DOHH2 (cell line): ENCODE results near the gene PRKN.

Source experiments
- H3F3A ChIP-seq: fragments of 200-600 bp; sonication (generic), shearing (Covaris generic); 2 replicates; pipeline ENCODE4 v1.6.0; 2016; ENCODE audit warnings: antibody characterized with exemption, mild to moderate bottlenecking; ENCODE audit not compliant: control insufficient read depth, insufficient read depth
- H3K27ac ChIP-seq: fragments of 200-600 bp; sonication (generic); 2 replicates; pipeline ENCODE4 v1.5.1; 2014; ENCODE audit warnings: low read depth, mild to moderate bottlenecking, low read length, moderate library complexity
- H3K27me3 ChIP-seq: fragments of 200-600 bp; sonication (generic); 2 replicates; pipeline ENCODE4 v1.6.1; 2014; ENCODE audit warnings: mild to moderate bottlenecking, low read length, mixed read lengths; ENCODE audit not compliant: control insufficient read depth
- H3K36me3 ChIP-seq: fragments of 200-600 bp; sonication (generic); 2 replicates; pipeline ENCODE4 v1.6.1; 2014; ENCODE audit warnings: mild to moderate bottlenecking, low read length, moderate library complexity, mixed read lengths; ENCODE audit not compliant: control insufficient read depth
- H3K4me1 ChIP-seq: fragments of 200-600 bp; sonication (generic); 2 replicates; pipeline ENCODE4 v1.6.1; 2014; ENCODE audit warnings: mild to moderate bottlenecking, low read length, mixed read lengths; ENCODE audit not compliant: control insufficient read depth
- H3K4me2 ChIP-seq: fragments of 200-600 bp; sonication (generic); 2 replicates; pipeline ENCODE4 v1.6.0; 2014; ENCODE audit warnings: mild to moderate bottlenecking, low read length, moderate library complexity
- H3K4me3 ChIP-seq: fragments of 200-600 bp; sonication (generic); 2 replicates; pipeline ENCODE4 v1.5.1; 2014; ENCODE audit warnings: mild to moderate bottlenecking, low read length, mixed read lengths
- H3K79me2 ChIP-seq: fragments of 200-600 bp; sonication (generic); 2 replicates; pipeline ENCODE4 v1.6.1; 2014; ENCODE audit warnings: mild to moderate bottlenecking, low read length, mixed read lengths; ENCODE audit not compliant: control insufficient read depth
- H3K9me2 ChIP-seq: fragments of 200-600 bp; sonication (generic); replicated peaks from 2 replicates; pipeline ENCODE4 v1.6.1; 2014; ENCODE audit warnings: mild to moderate bottlenecking, low read length, mixed read lengths; ENCODE audit not compliant: control insufficient read depth
- H3K9me3 ChIP-seq: fragments of 200-600 bp; sonication (generic); 2 replicates; pipeline ENCODE4 v1.6.1; 2014; ENCODE audit warnings: antibody characterized with exemption, low read length, mixed read lengths; ENCODE audit not compliant: control insufficient read depth, insufficient read depth
- H4K20me1 ChIP-seq: fragments of 200-600 bp; sonication (generic); 2 replicates; pipeline ENCODE4 v1.6.0; 2014; ENCODE audit warnings: low read depth, mild to moderate bottlenecking, antibody characterized with exemption, low read length, moderate library complexity; ENCODE audit not compliant: control insufficient read depth, insufficient read depth
- CTCF ChIP-seq: fragments of 200-600 bp; sonication (generic); IDR thresholded peaks from one replicate; pipeline ENCODE4 v1.5.1; 2014; ENCODE audit warnings: antibody characterized with exemption, mild to moderate bottlenecking, low read depth, low read length; ENCODE audit not compliant: poor library complexity, severe bottlenecking
- EZH2phosphoT487 ChIP-seq: fragments of 200-600 bp; sonication (generic); IDR thresholded peaks from 2 replicates; pipeline ENCODE4 v1.6.1; 2017; ENCODE audit warnings: borderline replicate concordance, mild to moderate bottlenecking, antibody characterized with exemption, low read length, moderate library complexity, mixed read lengths

Gene PRKN

GRCh38 chr6:162063666-162064065, 663.9 kb downstream of the PRKN start:
- Histone ChIP-seq H3K9me3 (no peaks in the 10 kb centered on the region), H4K20me1 (no peaks in the 10 kb centered on the region), H3K4me2 (no peak overlapping the region), H3K4me3 (no peak overlapping the region), H3F3A (no peaks in the 10 kb centered on the region), H3K27ac (no peak overlapping the region), H3K36me3 (no peaks in the 10 kb centered on the region), H3K9me2 (no peaks in the 10 kb centered on the region), H3K79me2 (no peaks in the 10 kb centered on the region), H3K27me3 (no peaks in the 10 kb centered on the region), H3K4me1 (no peaks in the 10 kb centered on the region)
- no peak for TF ChIP-seq CTCF
- TF ChIP-seq EZH2phosphoT487: no peak

- no peaks in the 10 kb centered on the region for H3K9me2 ChIP-seq
Measured at GRCh38 chr6:162058281-162058875, 669.2 kb downstream of the PRKN start.

DNA sequence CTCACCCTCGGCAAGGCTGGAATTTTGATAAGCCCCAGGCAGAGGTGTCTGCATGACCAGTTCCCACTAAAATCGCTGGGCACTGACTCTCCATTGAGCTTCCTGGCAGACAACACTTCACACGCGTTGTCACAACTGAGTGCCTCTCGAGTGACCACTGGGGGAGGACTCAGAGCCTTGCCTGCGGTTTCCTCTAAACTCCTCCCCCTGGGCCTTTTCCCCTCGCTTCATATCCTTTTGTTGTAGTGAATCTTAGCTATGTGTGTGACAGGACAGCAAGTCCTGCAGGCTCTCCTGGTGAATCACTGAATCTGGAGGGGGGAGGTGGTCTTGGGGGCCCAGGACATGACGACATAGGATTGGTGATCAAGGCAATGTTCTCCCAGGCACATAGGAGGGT, 670.8 kb downstream of the PRKN start:
- Histone ChIP-seq H3K36me3 (no peaks in the 10 kb centered on the region), H3K9me3 (no peaks in the 10 kb centered on the region), H3K79me2 (no peaks in the 10 kb centered on the region), H3F3A (no peaks in the 10 kb centered on the region), H3K27ac (no peak overlapping the region), H3K27me3 (no peaks in the 10 kb centered on the region), H3K4me1 (no peaks in the 10 kb centered on the region), H3K9me2 (no peaks in the 10 kb centered on the region), H3K4me3 (no peak overlapping the region), H3K4me2 (no peak overlapping the region), H4K20me1 (no peaks in the 10 kb centered on the region)
- no peak for TF ChIP-seq CTCF
- TF ChIP-seq EZH2phosphoT487: no peak

More at GRCh38 chr6:162058281-162058875, 669.2 kb downstream of the PRKN start:
- Histone ChIP-seq H3K27ac (no peak overlapping the region), H3F3A (no peaks in the 10 kb centered on the region), H3K4me3 (no peak overlapping the region), H3K27me3 (no peaks in the 10 kb centered on the region), H3K4me2 (no peak overlapping the region), H4K20me1 (no peaks in the 10 kb centered on the region), H3K4me1 (no peaks in the 10 kb centered on the region), H3K9me3 (no peaks in the 10 kb centered on the region), H3K79me2 (no peaks in the 10 kb centered on the region), H3K36me3 (no peaks in the 10 kb centered on the region)
- TF ChIP-seq EZH2phosphoT487 (no peak), CTCF (no peak)
